ENCODE results near the gene COL6A3.

DNA sequence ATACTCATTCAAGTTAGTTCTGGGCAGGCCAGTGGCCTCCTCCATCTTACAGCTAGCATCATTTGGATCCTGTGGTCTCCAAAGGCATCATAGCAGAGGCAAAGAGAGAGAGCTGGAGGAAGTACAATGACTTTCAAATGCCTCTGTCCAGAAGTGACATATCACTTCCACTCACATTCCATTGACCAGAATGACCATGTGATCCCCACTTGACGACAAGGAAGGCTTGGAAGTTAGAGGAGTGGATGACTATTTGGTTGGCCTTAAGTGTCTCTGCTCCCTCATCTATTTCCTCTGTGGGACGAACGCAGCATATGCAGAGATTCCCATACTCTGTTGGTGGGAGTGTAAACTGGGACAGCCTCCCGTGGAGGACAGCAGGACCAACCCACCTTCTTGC, 45.3 kb upstream of the COL6A3 start:
- TF ChIP-seq, protein P1, sequence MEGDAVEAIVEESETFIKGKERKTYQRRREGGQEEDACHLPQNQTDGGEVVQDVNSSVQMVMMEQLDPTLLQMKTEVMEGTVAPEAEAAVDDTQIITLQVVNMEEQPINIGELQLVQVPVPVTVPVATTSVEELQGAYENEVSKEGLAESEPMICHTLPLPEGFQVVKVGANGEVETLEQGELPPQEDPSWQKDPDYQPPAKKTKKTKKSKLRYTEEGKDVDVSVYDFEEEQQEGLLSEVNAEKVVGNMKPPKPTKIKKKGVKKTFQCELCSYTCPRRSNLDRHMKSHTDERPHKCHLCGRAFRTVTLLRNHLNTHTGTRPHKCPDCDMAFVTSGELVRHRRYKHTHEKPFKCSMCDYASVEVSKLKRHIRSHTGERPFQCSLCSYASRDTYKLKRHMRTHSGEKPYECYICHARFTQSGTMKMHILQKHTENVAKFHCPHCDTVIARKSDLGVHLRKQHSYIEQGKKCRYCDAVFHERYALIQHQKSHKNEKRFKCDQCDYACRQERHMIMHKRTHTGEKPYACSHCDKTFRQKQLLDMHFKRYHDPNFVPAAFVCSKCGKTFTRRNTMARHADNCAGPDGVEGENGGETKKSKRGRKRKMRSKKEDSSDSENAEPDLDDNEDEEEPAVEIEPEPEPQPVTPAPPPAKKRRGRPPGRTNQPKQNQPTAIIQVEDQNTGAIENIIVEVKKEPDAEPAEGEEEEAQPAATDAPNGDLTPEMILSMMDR (CRISPR knock-in tag; IDR thresholded peaks at IDR 0.05): no peak
- TF ChIP-seq ZBTB10 (CRISPR knock-in tag; IDR thresholded peaks at IDR 0.05; ENCODE audit: borderline replicate concordance) (no peak), PAX8 (CRISPR knock-in tag; IDR thresholded peaks at IDR 0.05; ENCODE audit: borderline replicate concordance) (no peak), ZNF737 (CRISPR knock-in tag; IDR thresholded peaks at IDR 0.05; ENCODE audit: borderline replicate concordance) (no peak), ZNF891 (CRISPR knock-in tag; IDR thresholded peaks at IDR 0.05) (no peak), RFX5 (IDR thresholded peaks at IDR 0.05; ENCODE audit: low read depth, low read length) (no peak), CENPX (CRISPR knock-in tag; IDR thresholded peaks at IDR 0.05) (no peak), CBFB (CRISPR knock-in tag; IDR thresholded peaks at IDR 0.05) (no peak)
- TF ChIP-seq, protein P2, sequence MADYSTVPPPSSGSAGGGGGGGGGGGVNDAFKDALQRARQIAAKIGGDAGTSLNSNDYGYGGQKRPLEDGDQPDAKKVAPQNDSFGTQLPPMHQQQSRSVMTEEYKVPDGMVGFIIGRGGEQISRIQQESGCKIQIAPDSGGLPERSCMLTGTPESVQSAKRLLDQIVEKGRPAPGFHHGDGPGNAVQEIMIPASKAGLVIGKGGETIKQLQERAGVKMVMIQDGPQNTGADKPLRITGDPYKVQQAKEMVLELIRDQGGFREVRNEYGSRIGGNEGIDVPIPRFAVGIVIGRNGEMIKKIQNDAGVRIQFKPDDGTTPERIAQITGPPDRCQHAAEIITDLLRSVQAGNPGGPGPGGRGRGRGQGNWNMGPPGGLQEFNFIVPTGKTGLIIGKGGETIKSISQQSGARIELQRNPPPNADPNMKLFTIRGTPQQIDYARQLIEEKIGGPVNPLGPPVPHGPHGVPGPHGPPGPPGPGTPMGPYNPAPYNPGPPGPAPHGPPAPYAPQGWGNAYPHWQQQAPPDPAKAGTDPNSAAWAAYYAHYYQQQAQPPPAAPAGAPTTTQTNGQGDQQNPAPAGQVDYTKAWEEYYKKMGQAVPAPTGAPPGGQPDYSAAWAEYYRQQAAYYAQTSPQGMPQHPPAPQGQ (CRISPR knock-in tag; IDR thresholded peaks at IDR 0.05; ENCODE audit: borderline replicate concordance): no peak

Data from HepG2 (cell line).